PC-3 (cell line): ENCODE measurements around the gene TRIM44.

Source experiments
- CTCF ChIP-seq: fragments of 300-600 bp; sonication (generic); conservative IDR thresholded peaks from 2 replicates; pipeline ENCODE4 v1.5.1; 2017; ENCODE audit warnings: antibody characterized with exemption, low read depth, mild to moderate bottlenecking, low read length
- EZH2 ChIP-seq: fragments of 300-600 bp; sonication (generic); IDR thresholded peaks from one replicate; pipeline ENCODE4 v1.6.1; 2017; ENCODE audit warnings: antibody characterized with exemption, mild to moderate bottlenecking, low read length; ENCODE audit not compliant: unreplicated experiment
- EZH2phosphoT487 ChIP-seq: fragments of 300-600 bp; sonication (generic); IDR thresholded peaks from 2 replicates; pipeline ENCODE4 v1.6.1; 2018; ENCODE audit warnings: mild to moderate bottlenecking, antibody characterized with exemption, low read length, borderline replicate concordance

DNA sequence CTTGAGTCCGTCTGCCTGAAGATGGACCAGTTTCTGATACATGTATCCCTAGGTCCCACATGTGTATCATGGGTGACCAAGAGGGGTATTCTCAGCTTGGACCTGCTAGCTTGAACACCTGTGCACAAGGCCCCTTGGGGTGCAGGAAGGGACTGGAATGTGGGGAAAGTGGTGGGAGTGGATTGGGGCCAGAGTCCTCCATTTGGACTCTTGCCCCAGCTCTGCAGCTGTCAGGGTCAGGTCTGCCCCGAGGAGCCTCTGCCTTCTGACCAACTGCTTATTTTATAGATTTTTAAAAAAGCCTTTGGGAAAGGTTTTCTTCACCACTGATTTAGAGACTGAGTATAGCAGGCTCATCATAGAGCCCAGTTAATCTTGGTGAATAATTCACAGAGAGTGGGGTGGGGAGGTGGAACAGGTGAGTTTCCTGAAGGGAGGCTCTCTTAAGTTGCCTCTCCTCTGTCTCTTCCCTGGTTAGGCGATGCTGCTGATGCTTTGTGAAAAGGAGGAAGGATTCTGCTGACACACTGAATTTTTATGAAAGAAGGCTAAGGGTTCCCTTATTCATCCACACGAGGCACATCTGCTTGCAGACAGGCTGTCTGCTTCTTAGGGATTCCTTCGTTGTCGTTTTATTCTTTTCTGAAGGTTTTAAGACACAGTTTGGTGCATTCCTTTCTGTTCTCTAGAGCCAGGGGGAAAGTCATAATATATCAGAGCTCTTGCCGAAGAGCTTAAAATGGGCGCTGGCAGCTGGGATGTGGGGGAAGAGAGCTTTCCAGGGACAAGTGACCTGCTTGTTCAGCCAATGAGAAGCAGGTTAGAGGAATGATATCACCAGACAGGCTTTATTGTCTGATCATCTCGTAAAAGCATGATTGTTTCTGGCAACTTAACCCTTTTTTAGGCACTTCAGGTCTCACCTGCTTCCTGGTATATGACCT lies 19.9 kb downstream of the TRIM44 start:
- TF ChIP-seq CTCF (no peak), EZH2 (no peak), EZH2phosphoT487 (no peak)
